ENCODE measurements around the gene TSC2.

DNA sequence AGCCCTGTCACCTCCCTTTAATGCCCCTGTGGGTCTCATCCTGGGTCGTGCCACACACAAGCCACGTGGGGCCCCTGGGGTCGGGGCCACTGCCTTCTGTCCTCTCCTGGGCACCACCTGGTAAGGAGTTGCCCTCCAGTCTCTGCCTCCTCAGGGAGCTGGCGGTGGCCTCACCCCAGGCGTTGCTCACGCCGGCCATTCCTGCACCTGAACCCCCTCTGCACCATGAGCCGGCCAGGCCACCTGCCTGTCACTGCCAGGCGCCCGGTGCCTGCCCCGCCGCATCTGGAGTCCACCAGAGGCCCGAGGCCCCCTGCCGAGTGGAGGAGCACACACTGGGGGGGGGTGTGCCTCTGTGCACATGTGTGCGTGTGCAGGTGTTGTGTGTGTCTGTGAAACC, 10.7 kb upstream of the TSC2 start:
- TF ChIP-seq, protein P1, sequence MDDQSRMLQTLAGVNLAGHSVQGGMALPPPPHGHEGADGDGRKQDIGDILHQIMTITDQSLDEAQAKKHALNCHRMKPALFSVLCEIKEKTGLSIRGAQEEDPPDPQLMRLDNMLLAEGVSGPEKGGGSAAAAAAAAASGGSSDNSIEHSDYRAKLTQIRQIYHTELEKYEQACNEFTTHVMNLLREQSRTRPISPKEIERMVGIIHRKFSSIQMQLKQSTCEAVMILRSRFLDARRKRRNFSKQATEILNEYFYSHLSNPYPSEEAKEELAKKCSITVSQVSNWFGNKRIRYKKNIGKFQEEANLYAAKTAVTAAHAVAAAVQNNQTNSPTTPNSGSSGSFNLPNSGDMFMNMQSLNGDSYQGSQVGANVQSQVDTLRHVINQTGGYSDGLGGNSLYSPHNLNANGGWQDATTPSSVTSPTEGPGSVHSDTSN (CRISPR knock-in tag; IDR thresholded peaks at IDR 0.05; ENCODE audit: borderline replicate concordance) = no peak
- TF ChIP-seq, protein P2, sequence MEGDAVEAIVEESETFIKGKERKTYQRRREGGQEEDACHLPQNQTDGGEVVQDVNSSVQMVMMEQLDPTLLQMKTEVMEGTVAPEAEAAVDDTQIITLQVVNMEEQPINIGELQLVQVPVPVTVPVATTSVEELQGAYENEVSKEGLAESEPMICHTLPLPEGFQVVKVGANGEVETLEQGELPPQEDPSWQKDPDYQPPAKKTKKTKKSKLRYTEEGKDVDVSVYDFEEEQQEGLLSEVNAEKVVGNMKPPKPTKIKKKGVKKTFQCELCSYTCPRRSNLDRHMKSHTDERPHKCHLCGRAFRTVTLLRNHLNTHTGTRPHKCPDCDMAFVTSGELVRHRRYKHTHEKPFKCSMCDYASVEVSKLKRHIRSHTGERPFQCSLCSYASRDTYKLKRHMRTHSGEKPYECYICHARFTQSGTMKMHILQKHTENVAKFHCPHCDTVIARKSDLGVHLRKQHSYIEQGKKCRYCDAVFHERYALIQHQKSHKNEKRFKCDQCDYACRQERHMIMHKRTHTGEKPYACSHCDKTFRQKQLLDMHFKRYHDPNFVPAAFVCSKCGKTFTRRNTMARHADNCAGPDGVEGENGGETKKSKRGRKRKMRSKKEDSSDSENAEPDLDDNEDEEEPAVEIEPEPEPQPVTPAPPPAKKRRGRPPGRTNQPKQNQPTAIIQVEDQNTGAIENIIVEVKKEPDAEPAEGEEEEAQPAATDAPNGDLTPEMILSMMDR (CRISPR knock-in tag; IDR thresholded peaks at IDR 0.05) = no peak
- TF ChIP-seq ZNF549 (CRISPR knock-in tag; IDR thresholded peaks at IDR 0.05) (no peak), EZH2 (conservative IDR thresholded peaks at IDR 0.05; ENCODE audit: low read depth, low read length) (no peak), CHCHD3 (CRISPR knock-in tag; IDR thresholded peaks at IDR 0.05) (no peak), ZNF224 (CRISPR knock-in tag; IDR thresholded peaks at IDR 0.05) (no peak), SMC3 (IDR thresholded peaks at IDR 0.05; ENCODE audit: low read length) (no peak)
